H9 (cell line): ENCODE measurements around the gene WHRN. TPM values are rescaled to one million over a fixed set of nuclear protein-coding genes. Genes with fewer than 3 reads are reported as not detected.

Experiments used
- DNase-seq: peaks from one replicate; pipeline ENCODE4 v3.0.0-alpha.2; 2017
- H2AFZ ChIP-seq: one replicate; pipeline ENCODE4 v1.6.1; 2013; ENCODE audit warnings: mild to moderate bottlenecking, low read length, control low read depth, moderate library complexity
- H2AK5ac ChIP-seq: 2 replicates; pipeline ENCODE4 v1.6.1; 2013; ENCODE audit warnings: low read length, control low read depth, mixed read lengths; ENCODE audit not compliant: insufficient read length
- H2BK120ac ChIP-seq: one replicate; pipeline ENCODE4 v1.6.1; 2013; ENCODE audit warnings: low read depth, mild to moderate bottlenecking, low read length, control low read depth, inconsistent platforms; ENCODE audit not compliant: poor library complexity, severe bottlenecking
- H2BK12ac ChIP-seq: 2 replicates; pipeline ENCODE4 v1.6.1; 2013; ENCODE audit warnings: low read length, control low read depth, mixed read lengths, low read depth; ENCODE audit not compliant: insufficient read length
- H2BK15ac ChIP-seq: 2 replicates; pipeline ENCODE4 v1.6.1; 2013; ENCODE audit warnings: low read depth, low read length, control low read depth
- H2BK20ac ChIP-seq: one replicate; pipeline ENCODE4 v1.6.1; 2013; ENCODE audit warnings: low read depth, mild to moderate bottlenecking, low read length, control low read depth, inconsistent platforms; ENCODE audit not compliant: poor library complexity, severe bottlenecking
- H2BK5ac ChIP-seq: 2 replicates; pipeline ENCODE4 v1.6.1; 2013; ENCODE audit warnings: low read length, control low read depth, mixed read lengths; ENCODE audit not compliant: insufficient read length
- H3K14ac ChIP-seq: 2 replicates; pipeline ENCODE4 v1.6.1; 2013; ENCODE audit warnings: low read length, control low read depth; ENCODE audit not compliant: insufficient read depth
- H3K18ac ChIP-seq: 2 replicates; pipeline ENCODE4 v1.6.1; 2013; ENCODE audit warnings: low read depth, mild to moderate bottlenecking, mixed read lengths, low read length, control low read depth; ENCODE audit not compliant: insufficient read length
- H3K23ac ChIP-seq: 2 replicates; pipeline ENCODE4 v1.6.1; 2013; ENCODE audit warnings: low read length, control low read depth, mixed read lengths, low read depth; ENCODE audit not compliant: insufficient read length
- H3K23me2 ChIP-seq: 2 replicates; pipeline ENCODE4 v1.6.1; 2013; ENCODE audit warnings: low read depth, mild to moderate bottlenecking, mixed read lengths, low read length, control low read depth; ENCODE audit not compliant: insufficient read length, poor library complexity, severe bottlenecking
- H3K27ac ChIP-seq: 2 replicates; pipeline ENCODE4 v1.5.1; 2013; ENCODE audit warnings: low read length, control low read depth, mixed read lengths, low read depth; ENCODE audit not compliant: insufficient read length
- H3K27me3 ChIP-seq: 2 replicates; pipeline ENCODE4 v1.6.1; 2013; ENCODE audit warnings: low read length, control low read depth, inconsistent platforms; ENCODE audit not compliant: insufficient read depth
- H3K4ac ChIP-seq: 2 replicates; pipeline ENCODE4 v1.6.1; 2013; ENCODE audit warnings: low read depth, mild to moderate bottlenecking, control low read depth, inconsistent platforms, low read length, moderate library complexity
- H3K4me1 ChIP-seq: 2 replicates; pipeline ENCODE4 v1.6.1; 2013; ENCODE audit warnings: low read length, control low read depth, inconsistent platforms; ENCODE audit not compliant: insufficient read depth
- H3K4me2 ChIP-seq: 2 replicates; pipeline ENCODE4 v1.6.1; 2013; ENCODE audit warnings: low read length, control low read depth, mixed read lengths; ENCODE audit not compliant: insufficient read length, insufficient read depth
- H3K56ac ChIP-seq: 2 replicates; pipeline ENCODE4 v1.6.1; 2013; ENCODE audit warnings: low read depth, mild to moderate bottlenecking, mixed read lengths, low read length, control low read depth; ENCODE audit not compliant: insufficient read length
- H3K79me1 ChIP-seq: 2 replicates; pipeline ENCODE4 v1.6.1; 2013; ENCODE audit warnings: low read depth, mild to moderate bottlenecking, moderate library complexity, low read length, control low read depth, inconsistent platforms; ENCODE audit not compliant: insufficient read depth, poor library complexity, severe bottlenecking
- H3K79me2 ChIP-seq: 2 replicates; pipeline ENCODE4 v1.6.1; 2013; ENCODE audit warnings: low read length, control low read depth, inconsistent platforms; ENCODE audit not compliant: insufficient read depth
- H3K9ac ChIP-seq: 2 replicates; pipeline ENCODE4 v1.6.1; 2013; ENCODE audit warnings: low read length, control low read depth, mixed read lengths; ENCODE audit not compliant: insufficient read length; ENCODE audit errors: extremely low read depth
- H3K9me3 ChIP-seq: one replicate; pipeline ENCODE4 v1.6.1; 2013; ENCODE audit warnings: low read depth, low read length, inconsistent platforms; ENCODE audit not compliant: control insufficient read depth
- H3T11ph ChIP-seq: one replicate; pipeline ENCODE4 v1.6.1; 2013; ENCODE audit warnings: mild to moderate bottlenecking, low read length, control low read depth, inconsistent platforms
- H4K20me1 ChIP-seq: one replicate; pipeline ENCODE4 v1.6.1; 2013; ENCODE audit not compliant: control insufficient read depth, insufficient read length, insufficient read depth
- H4K5ac ChIP-seq: 2 replicates; pipeline ENCODE4 v1.6.1; 2013; ENCODE audit warnings: low read depth, mild to moderate bottlenecking, mixed read lengths, low read length, control low read depth; ENCODE audit not compliant: insufficient read length
- H4K8ac ChIP-seq: replicated peaks from 2 replicates; pipeline ENCODE4 v1.6.1; 2013; ENCODE audit warnings: low read length, control low read depth, mixed read lengths, low read depth; ENCODE audit not compliant: insufficient read length
- H4K91ac ChIP-seq: 2 replicates; pipeline ENCODE4 v1.6.1; 2013; ENCODE audit warnings: low read depth, mild to moderate bottlenecking, moderate library complexity, mixed read lengths, low read length, control low read depth; ENCODE audit not compliant: insufficient read length
- H3K27ac Mint-ChIP-seq, 3 experiments: 2 replicates in 2 of 3; 3 replicates in 1 of 3; pipeline ENCODE4 v1.8.0; 2020 to 2021; ENCODE audit warnings: mixed read lengths in 3 of 3, mild to moderate bottlenecking in 1 of 3, moderate library complexity in 1 of 3
- H3K27me3 Mint-ChIP-seq: 2 replicates; pipeline ENCODE4 v1.8.0; 2021; ENCODE audit warnings: low read depth, mild to moderate bottlenecking, moderate library complexity, mixed read lengths
- H3K36me3 Mint-ChIP-seq, 3 experiments: 2 replicates in 2 of 3; 3 replicates in 1 of 3; pipeline ENCODE4 v1.8.0; 2020 to 2021; ENCODE audit warnings: low read depth in 3 of 3, mixed read lengths in 3 of 3; ENCODE audit not compliant: insufficient read depth in 1 of 3
- H3K4me1 Mint-ChIP-seq, 2 experiments: 2 replicates each; pipeline ENCODE4 v1.8.0; 2020; ENCODE audit warnings: mixed read lengths in 2 of 2
- H3K4me3 Mint-ChIP-seq, 2 experiments: 2 replicates in 1 of 2; 3 replicates in 1 of 2; pipeline ENCODE4 v1.8.0; 2020 to 2021; ENCODE audit warnings: mild to moderate bottlenecking in 2 of 2, mixed read lengths in 2 of 2, moderate library complexity in 1 of 2
- H3K9me3 Mint-ChIP-seq, 2 experiments: 2 replicates in 1 of 2; 3 replicates in 1 of 2; pipeline ENCODE4 v1.8.0; 2020; ENCODE audit warnings: mild to moderate bottlenecking in 2 of 2, mixed read lengths in 2 of 2, moderate library complexity in 1 of 2
- CTCF ChIP-seq: fragments of 200-600 bp; sonication (generic); conservative IDR thresholded peaks from 3 replicates; pipeline ENCODE4 v1.8.0; 2021; ENCODE audit warnings: antibody characterized with exemption, mild to moderate bottlenecking
- WGBS: extraction: QIAGEN DNeasy Blood & Tissue Kit; methylation state at CpG from one replicate; pipeline ENCODE4 v1.1.7; 2013; ENCODE audit warnings: missing lambda C conversion rate, low lambda C conversion rate, mixed read lengths; ENCODE audit not compliant: insufficient read length; ENCODE audit errors: extremely low coverage; 5-methylcytosine and 5-hydroxymethylcytosine counted together
- total RNA-seq: library from RNA; stranded (reverse); gene quantifications from 2 replicates; pipeline ENCODE4 v1.2.1, GENCODE V29; 2021

Gene WHRN
- total RNA-seq, 1 experiment from 2014 or later, result 2.2 TPM

- Mint-ChIP-seq H3K27me3 (peaks cover 4% of the 10 kb centered on the region; the same call in 1 of the 2 replicates), H3K36me3 (peaks cover 0 to 1% (median 0%) of the 10 kb centered on the region in 3 experiments; a peak in 1 of 7 replicates), H3K9me3 (no peaks in the 10 kb centered on the region), H3K4me1 (peaks cover 19% of the 10 kb centered on the region in 2 experiments), H3K27ac (no peak overlapping the region), H3K4me3 (no peak overlapping the region)
- H3K18ac ChIP-seq, result no peak overlapping the region
- no peak overlapping the region for H3K23ac ChIP-seq
- no peak overlapping the region for H3K27ac ChIP-seq
- H4K91ac ChIP-seq, result no peak overlapping the region
- H3K79me1 ChIP-seq, result no peaks in the 10 kb centered on the region
- no peak overlapping the region for H2BK5ac ChIP-seq
- H3K14ac ChIP-seq, result no peak overlapping the region
- no peak overlapping the region for H3K9ac ChIP-seq
- H2BK20ac ChIP-seq, result no peak overlapping the region
- WGBS, result no CpG with 5 or more reads among the region's 2 CpGs
- H3K9me3 ChIP-seq, result no peaks in the 10 kb centered on the region
- no peak overlapping the region for H4K5ac ChIP-seq
- no peak overlapping the region for H2AFZ ChIP-seq
- DNase-seq, result no peak
- no peak overlapping the region for H2BK120ac ChIP-seq
- peaks cover 5% of the 10 kb centered on the region; the same call in 1 of the 2 replicates for H3K4me1 ChIP-seq
- H3K4me2 ChIP-seq, result no peak overlapping the region
- no peak overlapping the region for H2BK12ac ChIP-seq
- H3K27me3 ChIP-seq, result no peaks in the 10 kb centered on the region
- H3K79me2 ChIP-seq, result no peaks in the 10 kb centered on the region
- H2AK5ac ChIP-seq, result no peak overlapping the region
- H3K4ac ChIP-seq, result no peak overlapping the region
- no peaks in the 10 kb centered on the region for H4K20me1 ChIP-seq
- H3K56ac ChIP-seq, result no peak overlapping the region
- no peak overlapping the region for H3T11ph ChIP-seq
- TF ChIP-seq CTCF, result no peak
- no peaks in the 10 kb centered on the region for H3K23me2 ChIP-seq
- H4K8ac ChIP-seq, result no peak overlapping the region
- no peak overlapping the region for H2BK15ac ChIP-seq
Observed at GRCh38 chr9:114404531-114404930, 100.7 kb downstream of the WHRN start.
